A549 (cell line): Measurements from ENCODE around the gene PIP4K2A.

Experiments used
- CTCF ChIP-seq: fragments of >200 bp; sonication (Bioruptor Twin); formaldehyde crosslinking; IDR thresholded peaks from 3 replicates; pipeline ENCODE4 v1.5.1; 2016
- EP300 ChIP-seq, 2 experiments: fragments of >200 bp; sonication (Bioruptor Twin); formaldehyde crosslinking; IDR thresholded peaks; 2 replicates in 1 of 2; 3 replicates in 1 of 2; pipeline ENCODE4 v1.6.1; 2016 to 2017
- HMGXB4 ChIP-seq: fragments of 250-450 bp; sonication (Bioruptor Pico); IDR thresholded peaks from 2 replicates; pipeline ENCODE4 v1.5.0; 2021; ENCODE audit warnings: mild to moderate bottlenecking, moderate library complexity, borderline replicate concordance
- JUNB ChIP-seq: fragments of >200 bp; sonication (Bioruptor Twin); formaldehyde crosslinking; IDR thresholded peaks from 2 replicates; pipeline ENCODE4 v1.6.1; 2016
- MAX ChIP-seq: IDR thresholded peaks from 2 replicates; pipeline ENCODE4 v1.6.1; 2012
- NFE2L2 ChIP-seq: fragments of 150-350 bp; conservative IDR thresholded peaks from 2 replicates; pipeline ENCODE4 v1.6.1; 2014; ENCODE audit warnings: low read length
- POLR2A ChIP-seq: IDR thresholded peaks from 2 replicates; pipeline ENCODE4 v1.6.1; 2012; ENCODE audit warnings: mild to moderate bottlenecking, low read length
- RAD21 ChIP-seq, 2 experiments: fragments of >200 bp in 1 of 2; sonication (Bioruptor Twin) in 1 of 2; formaldehyde crosslinking in 1 of 2; IDR thresholded peaks in 1 of 2; conservative IDR thresholded peaks in 1 of 2; 2 replicates in 1 of 2; 3 replicates in 1 of 2; pipeline ENCODE4 v1.6.1; 2012 to 2018; ENCODE audit warnings: inconsistent platforms in 1 of 2
- TP53 ChIP-seq: fragments of 250-450 bp; sonication (Bioruptor Pico); IDR thresholded peaks from 2 replicates; pipeline ENCODE4 v1.5.0; 2021; ENCODE audit warnings: mild to moderate bottlenecking, moderate library complexity
- ZFP36 ChIP-seq: fragments of 450-650 bp; IDR thresholded peaks from 2 replicates; pipeline ENCODE4 v1.6.1; 2014; ENCODE audit warnings: borderline replicate concordance; ENCODE audit not compliant: partially characterized antibody

- TF ChIP-seq TP53 (CRISPR knock-in tag) (no peak), HMGXB4 (no peak), EP300 (IDR thresholded peaks at IDR 0.05) (no peak), JUNB (no peak), MAX (no peak), POLR2A (no peak), CTCF (no peak), NFE2L2 (no peak), ZFP36 (no peak), RAD21 (conservative IDR thresholded peaks at IDR 0.05 in 1 of 2, IDR thresholded peaks at IDR 0.05 in 1 of 2) (no peak)
Observed at GRCh38 chr10:22557321-22557720, 157.1 kb downstream of the PIP4K2A start.
